ENCODE measurements around the gene PLCD1.

GRCh38 chr3:38036906-38037305 lies 7.5 kb upstream of the PLCD1 start:
- TF ChIP-seq, protein P1, sequence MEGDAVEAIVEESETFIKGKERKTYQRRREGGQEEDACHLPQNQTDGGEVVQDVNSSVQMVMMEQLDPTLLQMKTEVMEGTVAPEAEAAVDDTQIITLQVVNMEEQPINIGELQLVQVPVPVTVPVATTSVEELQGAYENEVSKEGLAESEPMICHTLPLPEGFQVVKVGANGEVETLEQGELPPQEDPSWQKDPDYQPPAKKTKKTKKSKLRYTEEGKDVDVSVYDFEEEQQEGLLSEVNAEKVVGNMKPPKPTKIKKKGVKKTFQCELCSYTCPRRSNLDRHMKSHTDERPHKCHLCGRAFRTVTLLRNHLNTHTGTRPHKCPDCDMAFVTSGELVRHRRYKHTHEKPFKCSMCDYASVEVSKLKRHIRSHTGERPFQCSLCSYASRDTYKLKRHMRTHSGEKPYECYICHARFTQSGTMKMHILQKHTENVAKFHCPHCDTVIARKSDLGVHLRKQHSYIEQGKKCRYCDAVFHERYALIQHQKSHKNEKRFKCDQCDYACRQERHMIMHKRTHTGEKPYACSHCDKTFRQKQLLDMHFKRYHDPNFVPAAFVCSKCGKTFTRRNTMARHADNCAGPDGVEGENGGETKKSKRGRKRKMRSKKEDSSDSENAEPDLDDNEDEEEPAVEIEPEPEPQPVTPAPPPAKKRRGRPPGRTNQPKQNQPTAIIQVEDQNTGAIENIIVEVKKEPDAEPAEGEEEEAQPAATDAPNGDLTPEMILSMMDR (IDR thresholded peaks at IDR 0.05; ENCODE audit: low read length) = no peak
- no peak for TF ChIP-seq EZH2 (optimal IDR thresholded peaks at IDR 0.05; ENCODE audit: low read depth, low read length)

Measured in MM.1S (cell line).